ENCODE data around the gene TRABD2B. TPM values are rescaled to one million over a fixed set of nuclear protein-coding genes. Genes with fewer than 3 reads are reported as not detected.

Gene TRABD2B
- polyA plus RNA-seq, 1 donor from 2014 or later, result not detected

GRCh38 chr1:47816325-47817071 lies 180.7 kb downstream of the TRABD2B start:
- H3K4me1 Mint-ChIP-seq, result peaks cover 0 to 1% (median 0%) of the 10 kb centered on the region in 3 donors
- H3K27ac Mint-ChIP-seq, result no peak overlapping the region
- H3K4me3 Mint-ChIP-seq, result no peak overlapping the region
- no peaks in the 10 kb centered on the region for H3K36me3 Mint-ChIP-seq
- peaks cover 6% of the 10 kb centered on the region for H3K27me3 Mint-ChIP-seq
- peaks cover 0 to 2% (median 0%) of the 10 kb centered on the region in 3 donors for H3K9me3 Mint-ChIP-seq

- Mint-ChIP-seq H3K27me3 (peaks cover 6% of the 10 kb centered on the region), H3K4me1 (peaks cover 0 to 1% (median 0%) of the 10 kb centered on the region in 3 donors), H3K36me3 (no peaks in the 10 kb centered on the region)
Observed at GRCh38 chr1:47814612-47815395, 182.4 kb downstream of the TRABD2B start.

GRCh38 chr1:47813970-47814369 lies 183.2 kb downstream of the TRABD2B start:
- Mint-ChIP-seq H3K36me3 (no peaks in the 10 kb centered on the region), H3K4me3 (no peak overlapping the region), H3K27me3 (peaks cover 6% of the 10 kb centered on the region), H3K9me3 (peaks cover 0 to 2% (median 0%) of the 10 kb centered on the region in 3 donors), H3K4me1 (peaks cover 0 to 1% (median 0%) of the 10 kb centered on the region in 3 donors), H3K27ac (no peak overlapping the region)

More at GRCh38 chr1:47814612-47815395, 182.4 kb downstream of the TRABD2B start:
- no peak overlapping the region for H3K27ac Mint-ChIP-seq
- peaks cover 0 to 2% (median 0%) of the 10 kb centered on the region in 3 donors for H3K9me3 Mint-ChIP-seq
- no peak overlapping the region for H3K4me3 Mint-ChIP-seq

GRCh38 chr1:47812904-47813514 lies 184.2 kb downstream of the TRABD2B start:
- peaks cover 6% of the 10 kb centered on the region for H3K27me3 Mint-ChIP-seq
- no peaks in the 10 kb centered on the region for H3K36me3 Mint-ChIP-seq
- peaks cover 0 to 2% (median 0%) of the 10 kb centered on the region in 3 donors for H3K9me3 Mint-ChIP-seq
- no peak overlapping the region for H3K27ac Mint-ChIP-seq
- H3K4me3 Mint-ChIP-seq, result no peak overlapping the region
- H3K4me1 Mint-ChIP-seq, result peaks cover 0 to 1% (median 0%) of the 10 kb centered on the region in 3 donors

- H3K36me3 Mint-ChIP-seq, result no peaks in the 10 kb centered on the region
- peaks cover 6% of the 10 kb centered on the region for H3K27me3 Mint-ChIP-seq
- no peak overlapping the region for H3K27ac Mint-ChIP-seq
- H3K4me3 Mint-ChIP-seq, result no peak overlapping the region
- no peaks in the 10 kb centered on the region for H3K9me3 Mint-ChIP-seq
- H3K4me1 Mint-ChIP-seq, result peaks cover 0 to 1% (median 0%) of the 10 kb centered on the region in 3 donors
Observed at GRCh38 chr1:47810964-47811682, 186.1 kb downstream of the TRABD2B start.

- Mint-ChIP-seq H3K36me3 (no peaks in the 10 kb centered on the region), H3K4me3 (no peak overlapping the region), H3K4me1 (peaks cover 0 to 1% (median 0%) of the 10 kb centered on the region in 3 donors), H3K27me3 (peaks cover 6% of the 10 kb centered on the region), H3K9me3 (no peaks in the 10 kb centered on the region), H3K27ac (no peak overlapping the region)
Observed at GRCh38 chr1:47809301-47810084, 187.7 kb downstream of the TRABD2B start.

GRCh38 chr1:47808612-47809011 lies 188.6 kb downstream of the TRABD2B start:
- H3K4me3 Mint-ChIP-seq, result no peak overlapping the region
- peaks cover 6% of the 10 kb centered on the region for H3K27me3 Mint-ChIP-seq
- no peaks in the 10 kb centered on the region for H3K9me3 Mint-ChIP-seq
- peaks cover 0 to 1% (median 0%) of the 10 kb centered on the region in 3 donors for H3K4me1 Mint-ChIP-seq
- H3K27ac Mint-ChIP-seq, result no peak overlapping the region
- H3K36me3 Mint-ChIP-seq, result no peaks in the 10 kb centered on the region

- Mint-ChIP-seq H3K4me1 (no peaks in the 10 kb centered on the region), H3K27me3 (no peaks in the 10 kb centered on the region), H3K27ac (no peak overlapping the region), H3K9me3 (no peaks in the 10 kb centered on the region), H3K4me3 (no peak overlapping the region), H3K36me3 (no peaks in the 10 kb centered on the region)
Observed at GRCh38 chr1:47805921-47806361, 191.2 kb downstream of the TRABD2B start.

- Mint-ChIP-seq H3K9me3 (no peaks in the 10 kb centered on the region), H3K4me1 (no peaks in the 10 kb centered on the region), H3K4me3 (no peak overlapping the region), H3K27me3 (no peaks in the 10 kb centered on the region), H3K36me3 (no peaks in the 10 kb centered on the region), H3K27ac (no peak overlapping the region)
Observed at GRCh38 chr1:47805018-47805417, 192.2 kb downstream of the TRABD2B start.

GRCh38 chr1:47803815-47804501 lies 193.2 kb downstream of the TRABD2B start:
- Mint-ChIP-seq H3K36me3 (peaks cover 1% of the 10 kb centered on the region), H3K4me1 (no peaks in the 10 kb centered on the region), H3K9me3 (no peaks in the 10 kb centered on the region), H3K27me3 (no peaks in the 10 kb centered on the region), H3K27ac (no peak overlapping the region), H3K4me3 (no peak overlapping the region)

GRCh38 chr1:47797575-47797974 lies 199.6 kb downstream of the TRABD2B start:
- H3K27me3 Mint-ChIP-seq, result no peaks in the 10 kb centered on the region
- H3K27ac Mint-ChIP-seq, result no peak overlapping the region
- peaks cover 1% of the 10 kb centered on the region for H3K36me3 Mint-ChIP-seq
- H3K9me3 Mint-ChIP-seq, result no peaks in the 10 kb centered on the region
- H3K4me3 Mint-ChIP-seq, result no peak overlapping the region
- no peaks in the 10 kb centered on the region for H3K4me1 Mint-ChIP-seq

- Mint-ChIP-seq H3K4me1 (no peaks in the 10 kb centered on the region), H3K36me3 (peaks cover 1% of the 10 kb centered on the region), H3K27me3 (peaks cover 1% of the 10 kb centered on the region), H3K4me3 (no peak overlapping the region), H3K9me3 (peaks cover 0 to 2% (median 0%) of the 10 kb centered on the region in 3 donors), H3K27ac (no peak overlapping the region)
Observed at GRCh38 chr1:47796626-47797025, 200.6 kb downstream of the TRABD2B start.

- Mint-ChIP-seq H3K27ac (no peak overlapping the region), H3K9me3 (peaks cover 0 to 2% (median 0%) of the 10 kb centered on the region in 3 donors), H3K27me3 (peaks cover 1% of the 10 kb centered on the region), H3K4me1 (no peaks in the 10 kb centered on the region), H3K4me3 (no peak overlapping the region), H3K36me3 (peaks cover 1% of the 10 kb centered on the region)
Observed at GRCh38 chr1:47795102-47795501, 202.1 kb downstream of the TRABD2B start.

All from IgD-negative memory B cell (primary cell).